Liver (tissue), 9 donors: Measurements from ENCODE around the gene SATB2. TPM values are rescaled to one million over a fixed set of nuclear protein-coding genes. Genes with fewer than 3 reads are reported as not detected.

ENCODE experiments used
- DNase-seq: peaks from one replicate; pipeline ENCODE4 v3.0.0-alpha.2; 2017; ENCODE audit warnings: low spot score
- H3K27ac ChIP-seq, 2 donors: one replicate each; pipeline ENCODE4 v1.7.0; 2013; ENCODE audit warnings: inconsistent platforms in 2 of 2, low read length in 2 of 2, control low read depth in 1 of 2, low read depth in 1 of 2, mild to moderate bottlenecking in 1 of 2
- H3K27me3 ChIP-seq, 4 donors: one replicate each; pipeline versions ENCODE4 v1.6.1 to v1.7.0; 2013; ENCODE audit warnings: low read length in 3 of 4, inconsistent platforms in 1 of 4, mild to moderate bottlenecking in 1 of 4, moderate library complexity in 1 of 4; ENCODE audit not compliant: control insufficient read depth in 4 of 4, insufficient read depth in 4 of 4
- H3K36me3 ChIP-seq, 4 donors: one replicate each; pipeline versions ENCODE4 v1.6.1 to v1.7.0; 2013; ENCODE audit warnings: low read length in 3 of 4, mild to moderate bottlenecking in 3 of 4, low read depth in 1 of 4, moderate library complexity in 1 of 4; ENCODE audit not compliant: control insufficient read depth in 4 of 4, insufficient read depth in 3 of 4
- H3K4me1 ChIP-seq, 4 donors: one replicate each; pipeline versions ENCODE4 v1.6.1 to v1.7.0; 2013; ENCODE audit warnings: low read length in 3 of 4, mild to moderate bottlenecking in 3 of 4, moderate library complexity in 1 of 4; ENCODE audit not compliant: control insufficient read depth in 4 of 4, insufficient read depth in 4 of 4
- H3K4me3 ChIP-seq, 3 donors: one replicate each; pipeline versions ENCODE4 v1.6.1 to v1.7.0; 2013; ENCODE audit warnings: low read length in 3 of 3, control low read depth in 1 of 3, low read depth in 1 of 3, mild to moderate bottlenecking in 1 of 3
- H3K9ac ChIP-seq, 2 donors: one replicate each; pipeline ENCODE4 v1.7.0; 2013; ENCODE audit warnings: low read length in 2 of 2, mild to moderate bottlenecking in 2 of 2, moderate library complexity in 2 of 2, control low read depth in 1 of 2, low read depth in 1 of 2
- H3K9me3 ChIP-seq, 4 donors: one replicate each; pipeline versions ENCODE4 v1.6.1 to v1.7.0; 2013; ENCODE audit warnings: low read length in 3 of 4; ENCODE audit not compliant: control insufficient read depth in 4 of 4
- ATF3 ChIP-seq: IDR thresholded peaks from 2 replicates; pipeline ENCODE4 v1.6.1; 2016; ENCODE audit warnings: antibody characterized with exemption
- EGR1 ChIP-seq, 2 donors: IDR thresholded peaks; 2 replicates each; pipeline ENCODE4 v1.6.1; 2016 to 2018; ENCODE audit warnings: antibody characterized with exemption in 2 of 2, low read depth in 2 of 2
- FOXA1 ChIP-seq: IDR thresholded peaks from 2 replicates; pipeline ENCODE4 v1.6.1; 2016; ENCODE audit warnings: antibody characterized with exemption
- FOXA2 ChIP-seq: IDR thresholded peaks from 2 replicates; pipeline ENCODE4 v1.6.1; 2016; ENCODE audit warnings: antibody characterized with exemption
- GABPA ChIP-seq, 2 donors: IDR thresholded peaks in 1 of 2; conservative IDR thresholded peaks in 1 of 2; 2 replicates each; pipeline ENCODE4 v1.6.1; 2016; ENCODE audit warnings: antibody characterized with exemption in 2 of 2, mild to moderate bottlenecking in 1 of 2, moderate library complexity in 1 of 2
- HNF4A ChIP-seq, 2 donors: conservative IDR thresholded peaks; 2 replicates each; pipeline ENCODE4 v1.6.1; 2016; ENCODE audit warnings: antibody characterized with exemption in 2 of 2, mild to moderate bottlenecking in 2 of 2
- HNF4G ChIP-seq: IDR thresholded peaks from 2 replicates; pipeline ENCODE4 v1.6.1; 2016; ENCODE audit warnings: antibody characterized with exemption
- JUND ChIP-seq, 2 donors: IDR thresholded peaks; 2 replicates each; pipeline ENCODE4 v1.6.1; 2016; ENCODE audit warnings: antibody characterized with exemption in 2 of 2
- MAX ChIP-seq: IDR thresholded peaks from 2 replicates; pipeline ENCODE4 v1.6.1; 2016; ENCODE audit warnings: antibody characterized with exemption
- NR2F2 ChIP-seq: IDR thresholded peaks from 2 replicates; pipeline ENCODE4 v1.6.1; 2016; ENCODE audit warnings: antibody characterized with exemption
- RXRA ChIP-seq, 2 donors: IDR thresholded peaks; 2 replicates each; pipeline ENCODE4 v1.6.1; 2017 to 2018; ENCODE audit warnings: antibody characterized with exemption in 2 of 2, mild to moderate bottlenecking in 1 of 2
- SP1 ChIP-seq: IDR thresholded peaks from 2 replicates; pipeline ENCODE4 v1.6.1; 2018; ENCODE audit warnings: antibody characterized with exemption, mild to moderate bottlenecking
- YY1 ChIP-seq: IDR thresholded peaks from 2 replicates; pipeline ENCODE4 v1.6.1; 2016; ENCODE audit warnings: antibody characterized with exemption, mild to moderate bottlenecking
- ZBTB33 ChIP-seq: IDR thresholded peaks from 2 replicates; pipeline ENCODE4 v1.6.1; 2016; ENCODE audit warnings: antibody characterized with exemption
- WGBS: extraction: QIAGEN DNeasy Blood & Tissue Kit; methylation state at CpG from one replicate; pipeline ENCODE4 v1.1.7; 2013; 5-methylcytosine and 5-hydroxymethylcytosine counted together
- polyA plus RNA-seq, 2 donors: library from polyadenylated mRNA; stranded (reverse) in 1 of 2; unstranded in 1 of 2; fragments of 200-250 nt in 1 of 2; fragments of >200 nt in 1 of 2; fragmentation: Nextera tagmentation in 1 of 2; extraction: Ambion mirVana in 1 of 2; gene quantifications; one replicate each; pipeline versions ENCODE4 v1.2.1 to v1.2.3, GENCODE V29; 2013 to 2015
- total RNA-seq, 2 donors: library from RNA; depleted of rRNA; stranded (reverse); fragments of >200 nt; gene quantifications; one replicate each; pipeline ENCODE4 v1.2.3, GENCODE V29; 2014
- TF ChIP-seq, protein P1 (sequence below): fragments of 150-350 bp; IDR thresholded peaks from 2 replicates; pipeline ENCODE4 v1.5.1; 2017; ENCODE audit warnings: improper control_type of control experiment, low read depth, low read length; ENCODE audit not compliant: missing input control
- TF ChIP-seq, protein P2 (sequence below): IDR thresholded peaks from 2 replicates; pipeline ENCODE4 v1.6.1; 2016; ENCODE audit warnings: antibody characterized with exemption, mild to moderate bottlenecking
- donor health status: healthy.
- donor health status: healthy.
- donor health status: healthy.
- donor health status: healthy.
- donor health status: healthy.

SATB2 gene
- total and polyA plus RNA-seq, 4 donors: 0.19 to 2.3 (median 0.91) TPM

- TF ChIP-seq MAX (no peak), FOXA1 (no peak), HNF4G (no peak), NR2F2 (no peak), ATF3 (no peak), SP1 (no peak)
Measured at GRCh38 chr2:199433204-199433832, 24.4 kb downstream of the SATB2 start (continued).

GRCh38 chr2:199431746-199432213 is 26.0 kb downstream of the SATB2 start:
- no peak overlapping the region for H3K4me3 ChIP-seq
- no peaks in the 10 kb centered on the region for H3K9me3 ChIP-seq
- no peaks in the 10 kb centered on the region for H3K27me3 ChIP-seq
- H3K36me3 ChIP-seq: no peaks in the 10 kb centered on the region
- WGBS: 75% methylated on average over 11 of the region's 11 CpGs
- H3K4me1 ChIP-seq: no peaks in the 10 kb centered on the region
- no peak for DNase-seq
- no peak overlapping the region for H3K9ac ChIP-seq
- H3K27ac ChIP-seq: no peak overlapping the region
- TF ChIP-seq SP1 (no peak), FOXA1 (no peak), NR2F2 (no peak), YY1 (no peak), GABPA (IDR thresholded peaks at IDR 0.05 in 1 of 2, conservative IDR thresholded peaks at IDR 0.05 in 1 of 2) (no peak), FOXA2 (no peak), MAX (no peak), HNF4A (conservative IDR thresholded peaks at IDR 0.05) (no peak), JUND (IDR thresholded peaks at IDR 0.05) (no peak), RXRA (IDR thresholded peaks at IDR 0.05) (no peak), EGR1 (IDR thresholded peaks at IDR 0.05; ENCODE audit: low read depth in 2 of 2) (no peak)
- TF ChIP-seq, protein P1, sequence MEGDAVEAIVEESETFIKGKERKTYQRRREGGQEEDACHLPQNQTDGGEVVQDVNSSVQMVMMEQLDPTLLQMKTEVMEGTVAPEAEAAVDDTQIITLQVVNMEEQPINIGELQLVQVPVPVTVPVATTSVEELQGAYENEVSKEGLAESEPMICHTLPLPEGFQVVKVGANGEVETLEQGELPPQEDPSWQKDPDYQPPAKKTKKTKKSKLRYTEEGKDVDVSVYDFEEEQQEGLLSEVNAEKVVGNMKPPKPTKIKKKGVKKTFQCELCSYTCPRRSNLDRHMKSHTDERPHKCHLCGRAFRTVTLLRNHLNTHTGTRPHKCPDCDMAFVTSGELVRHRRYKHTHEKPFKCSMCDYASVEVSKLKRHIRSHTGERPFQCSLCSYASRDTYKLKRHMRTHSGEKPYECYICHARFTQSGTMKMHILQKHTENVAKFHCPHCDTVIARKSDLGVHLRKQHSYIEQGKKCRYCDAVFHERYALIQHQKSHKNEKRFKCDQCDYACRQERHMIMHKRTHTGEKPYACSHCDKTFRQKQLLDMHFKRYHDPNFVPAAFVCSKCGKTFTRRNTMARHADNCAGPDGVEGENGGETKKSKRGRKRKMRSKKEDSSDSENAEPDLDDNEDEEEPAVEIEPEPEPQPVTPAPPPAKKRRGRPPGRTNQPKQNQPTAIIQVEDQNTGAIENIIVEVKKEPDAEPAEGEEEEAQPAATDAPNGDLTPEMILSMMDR: no peak

DNA sequence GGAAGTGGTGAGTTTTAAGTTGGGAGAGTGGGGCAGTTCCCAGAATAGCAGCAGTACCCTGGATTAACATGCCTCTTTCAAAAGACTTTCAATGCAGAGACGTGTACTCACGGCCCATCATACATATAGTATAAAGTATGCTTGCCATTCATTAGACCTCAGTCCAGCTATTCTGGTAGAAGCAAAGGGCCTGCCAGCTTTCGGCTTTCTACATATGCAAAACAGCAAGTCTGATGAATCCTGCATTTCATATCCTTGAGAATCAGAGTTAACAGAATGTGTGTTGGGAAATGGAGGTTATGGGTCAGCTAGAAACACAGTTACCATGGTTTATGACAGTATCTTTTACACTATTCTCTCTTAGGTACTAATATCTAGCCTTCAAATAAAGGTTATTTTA is 27.5 kb downstream of the SATB2 start:
- H3K4me1 ChIP-seq: no peaks in the 10 kb centered on the region
- WGBS: 95% methylated on average over 3 of the region's 3 CpGs
- no peaks in the 10 kb centered on the region for H3K27me3 ChIP-seq
- DNase-seq: no peak
- TF ChIP-seq GABPA (IDR thresholded peaks at IDR 0.05 in 1 of 2, conservative IDR thresholded peaks at IDR 0.05 in 1 of 2): no peak
- TF ChIP-seq YY1: no peak
- no peak for TF ChIP-seq ZBTB33
- no peak for TF ChIP-seq FOXA2
- TF ChIP-seq JUND (IDR thresholded peaks at IDR 0.05): no peak
- TF ChIP-seq, protein P1: no peak
- TF ChIP-seq, protein P2, sequence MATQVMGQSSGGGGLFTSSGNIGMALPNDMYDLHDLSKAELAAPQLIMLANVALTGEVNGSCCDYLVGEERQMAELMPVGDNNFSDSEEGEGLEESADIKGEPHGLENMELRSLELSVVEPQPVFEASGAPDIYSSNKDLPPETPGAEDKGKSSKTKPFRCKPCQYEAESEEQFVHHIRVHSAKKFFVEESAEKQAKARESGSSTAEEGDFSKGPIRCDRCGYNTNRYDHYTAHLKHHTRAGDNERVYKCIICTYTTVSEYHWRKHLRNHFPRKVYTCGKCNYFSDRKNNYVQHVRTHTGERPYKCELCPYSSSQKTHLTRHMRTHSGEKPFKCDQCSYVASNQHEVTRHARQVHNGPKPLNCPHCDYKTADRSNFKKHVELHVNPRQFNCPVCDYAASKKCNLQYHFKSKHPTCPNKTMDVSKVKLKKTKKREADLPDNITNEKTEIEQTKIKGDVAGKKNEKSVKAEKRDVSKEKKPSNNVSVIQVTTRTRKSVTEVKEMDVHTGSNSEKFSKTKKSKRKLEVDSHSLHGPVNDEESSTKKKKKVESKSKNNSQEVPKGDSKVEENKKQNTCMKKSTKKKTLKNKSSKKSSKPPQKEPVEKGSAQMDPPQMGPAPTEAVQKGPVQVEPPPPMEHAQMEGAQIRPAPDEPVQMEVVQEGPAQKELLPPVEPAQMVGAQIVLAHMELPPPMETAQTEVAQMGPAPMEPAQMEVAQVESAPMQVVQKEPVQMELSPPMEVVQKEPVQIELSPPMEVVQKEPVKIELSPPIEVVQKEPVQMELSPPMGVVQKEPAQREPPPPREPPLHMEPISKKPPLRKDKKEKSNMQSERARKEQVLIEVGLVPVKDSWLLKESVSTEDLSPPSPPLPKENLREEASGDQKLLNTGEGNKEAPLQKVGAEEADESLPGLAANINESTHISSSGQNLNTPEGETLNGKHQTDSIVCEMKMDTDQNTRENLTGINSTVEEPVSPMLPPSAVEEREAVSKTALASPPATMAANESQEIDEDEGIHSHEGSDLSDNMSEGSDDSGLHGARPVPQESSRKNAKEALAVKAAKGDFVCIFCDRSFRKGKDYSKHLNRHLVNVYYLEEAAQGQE: no peak
- H3K36me3 ChIP-seq: no peaks in the 10 kb centered on the region
- no peak overlapping the region for H3K27ac ChIP-seq
- H3K9me3 ChIP-seq: no peaks in the 10 kb centered on the region
- no peak overlapping the region for H3K9ac ChIP-seq
- H3K4me3 ChIP-seq: no peak overlapping the region
